Right lobe of liver (tissue), 6 donors: ENCODE results near the gene ANGPTL2. TPM values are rescaled to one million over a fixed set of nuclear protein-coding genes. Genes with fewer than 3 reads are reported as not detected.

Source experiments
- ATAC-seq, 4 donors: fragments of 200-7000 bp; cut with Tn5 transposase; one replicate each; pipeline ENCODE4 v1.9.1; 2020; ENCODE audit warnings: mild to moderate bottlenecking in 4 of 4, moderate library complexity in 4 of 4
- DNase-seq, 3 donors: peaks; one replicate each; pipeline ENCODE4 v3.0.0-alpha.2; 2020
- H3K27ac ChIP-seq, 3 donors: fragments of 200-600 bp; one replicate each; pipeline ENCODE4 v1.8.0; 2022
- H3K27me3 ChIP-seq, 2 donors: fragments of 200-600 bp; one replicate each; pipeline ENCODE4 v1.8.0; 2022
- H3K36me3 ChIP-seq, 4 donors: fragments of 200-600 bp; sonication (generic) in 1 of 4; one replicate each; pipeline versions ENCODE4 v1.5.1 to v1.8.0; 2017 to 2022; ENCODE audit warnings: control low read depth in 1 of 4
- H3K4me1 ChIP-seq, 4 donors: fragments of 200-600 bp; sonication (generic) in 1 of 4; one replicate each; pipeline versions ENCODE4 v1.5.1 to v1.8.0; 2017 to 2022; ENCODE audit warnings: control low read depth in 1 of 4
- H3K4me3 ChIP-seq, 3 donors: fragments of 200-600 bp; one replicate each; pipeline ENCODE4 v1.8.0; 2022
- H3K9me3 ChIP-seq, 4 donors: fragments of 200-600 bp; sonication (generic) in 1 of 4; one replicate each; pipeline versions ENCODE4 v1.5.1 to v1.8.0; 2017 to 2022; ENCODE audit warnings: control low read depth in 1 of 4
- CTCF ChIP-seq, 4 donors: fragments of 200-600 bp in 3 of 4; fragments of 450-650 bp in 1 of 4; IDR thresholded peaks; one replicate each; pipeline versions ENCODE4 v1.5.1 to v1.8.0; 2016 to 2022; ENCODE audit warnings: antibody characterized with exemption in 4 of 4, mild to moderate bottlenecking in 2 of 4
- POLR2A ChIP-seq: fragments of 450-650 bp; IDR thresholded peaks from one replicate; pipeline ENCODE4 v1.6.1; 2017; ENCODE audit warnings: antibody characterized with exemption, mild to moderate bottlenecking
- WGBS: methylation state at CpG from one replicate; pipeline ENCODE4 v1.1.6; 2018; ENCODE audit warnings: low coverage, low lambda C conversion rate; ENCODE audit not compliant: insufficient coverage; ENCODE audit errors: missing lambda C conversion rate; 5-methylcytosine and 5-hydroxymethylcytosine counted together
- intact Hi-C, 2 donors: fragments of 100-400 bp; cut with DNase I; formaldehyde crosslinking; loops; one replicate each; pipeline versions ENCODE4 v1.11.2 to v1.14.1; 2022
- total RNA-seq, 6 experiments: library from RNA; depleted of rRNA in 2 of 6; stranded (reverse); fragments of >200 nt in 2 of 6; fragmentation: NEBNext Ultra II Directional in 3 of 6; extraction: Animal tissue kit (Norgen Biotek cat#: 25700) in 3 of 6; gene quantifications; one replicate each; pipeline versions ENCODE4 v1.1.0 to v1.2.4, GENCODE V29; 2016 to 2023
- donor health status: DM: no; HTN: yes; CAD: no.
- donor health status: DM: no; HTN: no; CAD: no.
- donor health status: DM: no; HTN: no; CAD: no.
- donor health status: DM: no; HTN: yes; CAD: no.
- donor health status: DM: no; HTN: yes; CAD: no.

ANGPTL2 gene
- total RNA-seq, 6 experiments from 2014 or later: 2.1 to 6.3 (median 3.0) TPM

- DNase-seq: no peak
- TF ChIP-seq POLR2A (no peak), CTCF (IDR thresholded peaks at IDR 0.05) (no peak)
- intact Hi-C loops: no loop called here
- no peaks in the 10 kb centered on the region for H3K9me3 ChIP-seq
- H3K27ac ChIP-seq: no peak overlapping the region
- no peaks in the 10 kb centered on the region for H3K36me3 ChIP-seq
- WGBS: 82% methylated on average over 2 of the region's 2 CpGs
- H3K27me3 ChIP-seq: no peaks in the 10 kb centered on the region
- no peak overlapping the region for H3K4me3 ChIP-seq
- H3K4me1 ChIP-seq: no peaks in the 10 kb centered on the region
- ATAC-seq: no peak
Measured at GRCh38 chr9:127066851-127067136, 55.6 kb downstream of the ANGPTL2 start.

- Histone ChIP-seq H3K27ac (no peak overlapping the region), H3K9me3 (no peaks in the 10 kb centered on the region), H3K4me3 (no peak overlapping the region), H3K36me3 (no peaks in the 10 kb centered on the region), H3K27me3 (no peaks in the 10 kb centered on the region), H3K4me1 (no peaks in the 10 kb centered on the region)
- WGBS: 94% methylated on average over 6 of the region's 9 CpGs
- intact Hi-C loops: no loop called here
- no peak for DNase-seq
- ATAC-seq: peak in 1 of 4 donors; percentile 23
- TF ChIP-seq POLR2A: no peak
- TF ChIP-seq CTCF (IDR thresholded peaks at IDR 0.05): no peak
Measured at GRCh38 chr9:127066060-127066850, 56.2 kb downstream of the ANGPTL2 start.

GRCh38 chr9:127065592-127065991 is 56.8 kb downstream of the ANGPTL2 start:
- Histone ChIP-seq H3K27me3 (no peaks in the 10 kb centered on the region), H3K27ac (no peak overlapping the region), H3K36me3 (no peaks in the 10 kb centered on the region), H3K4me3 (no peak overlapping the region), H3K4me1 (no peaks in the 10 kb centered on the region), H3K9me3 (no peaks in the 10 kb centered on the region)
- peak in 2 of 4 donors; percentile 57 to 75 for ATAC-seq
- no peak for DNase-seq
- intact Hi-C loops: no loop called here
- 77% methylated on average over 1 of the region's 1 CpG for WGBS
- TF ChIP-seq POLR2A (no peak), CTCF (IDR thresholded peaks at IDR 0.05) (no peak)

- Histone ChIP-seq H3K27me3 (no peaks in the 10 kb centered on the region), H3K9me3 (no peaks in the 10 kb centered on the region), H3K4me1 (no peaks in the 10 kb centered on the region), H3K36me3 (no peaks in the 10 kb centered on the region), H3K4me3 (no peak overlapping the region), H3K27ac (no peak overlapping the region)
- intact Hi-C loops: no loop called here
- DNase-seq (no peak), ATAC-seq (no peak)
- TF ChIP-seq POLR2A (no peak), CTCF (IDR thresholded peaks at IDR 0.05) (no peak)
- 88% methylated on average over 2 of the region's 2 CpGs for WGBS
Measured at GRCh38 chr9:127064335-127064734, 58.1 kb downstream of the ANGPTL2 start.
